GM18909 (cell line): ENCODE data around the gene GATAD2A.

Source experiments
- ATAC-seq: cut with Tn5 transposase; IDR thresholded peaks from one replicate; pipeline ENCODE4 v1.9.1; 2021; ENCODE audit warnings: mild to moderate bottlenecking; ENCODE audit not compliant: unreplicated experiment, poor library complexity

The GATAD2A gene

GRCh38 chr19:19540715-19541515 is 135.4 kb downstream of the GATAD2A start:
- no peak for ATAC-seq

GRCh38 chr19:19541616-19542015 is 136.1 kb downstream of the GATAD2A start:
- ATAC-seq = no peak

- ATAC-seq = no peak
Observed at GRCh38 chr19:19542507-19542906, 137.0 kb downstream of the GATAD2A start.

GRCh38 chr19:19543101-19543500 is 137.6 kb downstream of the GATAD2A start:
- ATAC-seq = no peak

- no peak for ATAC-seq
Observed at GRCh38 chr19:19543640-19544039, 138.2 kb downstream of the GATAD2A start.

- no peak for ATAC-seq
Observed at GRCh38 chr19:19544257-19544953, 138.9 kb downstream of the GATAD2A start.

- no peak for ATAC-seq
Observed at GRCh38 chr19:19544954-19545591, 139.6 kb downstream of the GATAD2A start.

GRCh38 chr19:19545707-19546106 is 140.2 kb downstream of the GATAD2A start:
- no peak for ATAC-seq

GRCh38 chr19:19546751-19547162 is 141.3 kb downstream of the GATAD2A start:
- ATAC-seq = no peak

- no peak for ATAC-seq
Observed at GRCh38 chr19:19547674-19548336, 142.3 kb downstream of the GATAD2A start.

GRCh38 chr19:19548915-19549759 is 143.7 kb downstream of the GATAD2A start:
- ATAC-seq = no peak

GRCh38 chr19:19549804-19550464 is 144.5 kb downstream of the GATAD2A start:
- ATAC-seq = no peak

- no peak for ATAC-seq
Observed at GRCh38 chr19:19550485-19550929, 145.0 kb downstream of the GATAD2A start.

- ATAC-seq = no peak
Observed at GRCh38 chr19:19550972-19551852, 145.7 kb downstream of the GATAD2A start.

- no peak for ATAC-seq
Observed at GRCh38 chr19:19551853-19552192, 146.3 kb downstream of the GATAD2A start.

- ATAC-seq = no peak
Observed at GRCh38 chr19:19552798-19553197, 147.3 kb downstream of the GATAD2A start.

GRCh38 chr19:19553670-19554069 is 148.2 kb downstream of the GATAD2A start:
- no peak for ATAC-seq
